Breast epithelium (tissue), 3 donors: ENCODE results near the gene OR2AG1.

Source experiments
- CTCF ChIP-seq, 3 donors: fragments of 450-650 bp; IDR thresholded peaks; one replicate each; pipeline ENCODE4 v1.5.1; 2016 to 2017; ENCODE audit warnings: antibody characterized with exemption in 3 of 3, mild to moderate bottlenecking in 3 of 3, moderate library complexity in 3 of 3
- POLR2A ChIP-seq: fragments of 450-650 bp; IDR thresholded peaks from one replicate; pipeline ENCODE4 v1.6.1; 2016; ENCODE audit warnings: antibody characterized with exemption, mild to moderate bottlenecking, moderate library complexity
- POLR2AphosphoS5 ChIP-seq, 3 donors: sonication (generic); formaldehyde crosslinking; IDR thresholded peaks; one replicate each; pipeline ENCODE4 v1.6.1; 2017; ENCODE audit warnings: antibody characterized with exemption in 3 of 3

- TF ChIP-seq POLR2A (no peak), CTCF (IDR thresholded peaks at IDR 0.05) (no peak), POLR2AphosphoS5 (IDR thresholded peaks at IDR 0.05) (no peak)
Observed at GRCh38 chr11:6794639-6795038, 11.8 kb downstream of the OR2AG1 start.
